Measurements from ENCODE around the gene ABCC4.

DNA sequence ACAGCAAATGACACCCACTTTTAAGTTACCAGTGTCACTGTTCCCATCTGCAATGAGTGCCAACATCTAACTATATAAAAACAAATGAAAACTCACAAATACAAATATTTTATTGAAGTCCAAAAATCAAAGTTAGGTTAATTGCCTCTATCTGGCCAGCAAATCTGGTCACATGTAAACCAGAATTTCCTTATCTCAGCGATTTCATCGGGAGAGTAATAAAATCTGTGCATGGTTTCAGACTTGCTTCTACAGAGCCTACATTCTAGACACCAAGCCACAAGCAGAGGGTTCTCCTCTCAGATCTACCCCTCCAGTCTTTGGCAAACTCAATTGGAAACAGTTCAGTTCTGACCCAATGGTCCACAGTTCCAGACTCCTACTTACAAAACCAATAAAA, 189.6 kb downstream of the ABCC4 start:
- TF ChIP-seq, protein P1, sequence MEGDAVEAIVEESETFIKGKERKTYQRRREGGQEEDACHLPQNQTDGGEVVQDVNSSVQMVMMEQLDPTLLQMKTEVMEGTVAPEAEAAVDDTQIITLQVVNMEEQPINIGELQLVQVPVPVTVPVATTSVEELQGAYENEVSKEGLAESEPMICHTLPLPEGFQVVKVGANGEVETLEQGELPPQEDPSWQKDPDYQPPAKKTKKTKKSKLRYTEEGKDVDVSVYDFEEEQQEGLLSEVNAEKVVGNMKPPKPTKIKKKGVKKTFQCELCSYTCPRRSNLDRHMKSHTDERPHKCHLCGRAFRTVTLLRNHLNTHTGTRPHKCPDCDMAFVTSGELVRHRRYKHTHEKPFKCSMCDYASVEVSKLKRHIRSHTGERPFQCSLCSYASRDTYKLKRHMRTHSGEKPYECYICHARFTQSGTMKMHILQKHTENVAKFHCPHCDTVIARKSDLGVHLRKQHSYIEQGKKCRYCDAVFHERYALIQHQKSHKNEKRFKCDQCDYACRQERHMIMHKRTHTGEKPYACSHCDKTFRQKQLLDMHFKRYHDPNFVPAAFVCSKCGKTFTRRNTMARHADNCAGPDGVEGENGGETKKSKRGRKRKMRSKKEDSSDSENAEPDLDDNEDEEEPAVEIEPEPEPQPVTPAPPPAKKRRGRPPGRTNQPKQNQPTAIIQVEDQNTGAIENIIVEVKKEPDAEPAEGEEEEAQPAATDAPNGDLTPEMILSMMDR (IDR thresholded peaks at IDR 0.05; ENCODE audit: low read depth, low read length, poor library complexity, severe bottlenecking), result no peak
- no peak for TF ChIP-seq EZH2phosphoT487 (IDR thresholded peaks at IDR 0.05; ENCODE audit: borderline replicate concordance, low read length)
